ENCODE data around the gene GSTA2. TPM values are rescaled to one million over a fixed set of nuclear protein-coding genes. Genes with fewer than 3 reads are reported as not detected.
"Not testable (repeated sequence)": the region's sequence is repeated elsewhere in the genome, so short reads cannot be mapped to it uniquely, and the experiment has no call there.

Gene GSTA2
- total RNA-seq, 1 donor from 2014 or later = not detected

DNA sequence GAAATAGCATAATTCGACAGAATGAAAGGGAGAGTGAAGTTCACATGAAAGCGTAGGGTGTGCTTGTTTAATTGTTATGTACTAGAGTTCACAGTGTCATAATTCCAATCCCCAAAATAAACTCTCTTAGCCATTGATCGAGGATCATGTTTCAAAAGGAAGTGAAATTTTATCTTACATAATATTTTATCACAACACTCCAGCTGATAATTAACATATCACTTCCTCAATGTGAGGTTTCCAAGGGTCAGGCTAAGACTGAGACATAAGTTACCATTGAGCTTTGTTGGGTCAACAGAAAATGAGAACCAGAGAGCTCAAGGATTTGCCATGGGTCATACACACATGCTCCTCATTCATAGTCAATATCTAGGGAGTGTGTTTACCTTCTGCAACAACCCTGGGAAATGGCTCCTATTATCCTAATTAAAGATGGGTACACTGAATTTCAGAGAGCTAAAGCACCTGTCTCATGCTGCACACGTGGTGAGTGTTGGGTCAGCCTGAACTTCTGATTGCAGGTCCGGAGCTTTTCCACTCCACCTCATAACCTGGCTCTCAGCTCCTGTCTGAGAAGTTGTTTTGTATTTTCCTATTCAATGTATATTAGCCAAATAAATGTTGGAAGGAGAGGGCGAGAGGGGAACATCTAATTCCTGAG lies 3.0 kb downstream of the GSTA2 start:
- intact Hi-C loops (cut with micrococcal nuclease) = no loop called here

- intact Hi-C loops (cut with micrococcal nuclease) = no loop called here
Observed at GRCh38 chr6:52759085-52759484, 4.2 kb downstream of the GSTA2 start.

DNA sequence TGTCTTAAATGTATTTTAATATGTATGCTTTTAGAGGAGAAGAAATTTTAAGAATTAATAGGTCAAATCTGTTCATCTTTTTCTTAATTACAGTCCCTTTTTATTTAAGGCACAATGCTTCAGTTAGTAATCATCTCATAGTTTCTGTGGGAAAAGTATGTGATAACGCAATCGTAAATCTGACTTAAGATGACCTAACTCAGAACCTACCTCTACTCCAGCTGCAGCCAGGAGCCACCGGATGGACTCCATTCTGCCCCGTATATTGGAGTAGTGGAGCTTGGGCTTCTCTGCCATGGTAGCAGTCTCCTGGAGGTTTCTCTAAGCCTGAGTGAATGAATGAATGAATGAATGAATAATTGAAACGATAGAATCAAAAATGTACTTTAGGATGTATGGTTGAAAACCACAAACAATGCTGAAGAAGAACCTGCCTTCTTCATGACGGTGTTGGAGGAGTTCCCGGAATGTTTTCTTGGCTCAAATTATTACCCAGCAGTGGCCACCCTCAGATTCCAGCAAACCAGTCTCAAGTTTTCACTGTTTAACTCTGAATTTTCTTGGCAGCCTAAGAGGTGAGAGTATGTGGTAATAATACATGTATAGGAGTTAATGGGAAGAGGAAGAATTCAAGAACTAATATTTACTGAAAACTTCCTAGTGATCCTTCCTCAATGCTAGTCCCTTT lies 5.5 kb downstream of the GSTA2 start:
- intact Hi-C loops (cut with micrococcal nuclease) = not testable (repeated sequence)

- intact Hi-C loops (cut with micrococcal nuclease) = no loop called here
Observed at GRCh38 chr6:52754443-52754842, 8.8 kb downstream of the GSTA2 start.

- intact Hi-C loops (cut with micrococcal nuclease) = not testable (repeated sequence)
Observed at GRCh38 chr6:52753137-52753536, 10.1 kb downstream of the GSTA2 start.

- intact Hi-C loops (cut with micrococcal nuclease) = no loop called here
Observed at GRCh38 chr6:52752310-52752709, 11.0 kb downstream of the GSTA2 start.

- intact Hi-C loops (cut with micrococcal nuclease) = no loop called here
Observed at GRCh38 chr6:52749556-52750152, 13.6 kb downstream of the GSTA2 start.

- intact Hi-C loops (cut with micrococcal nuclease) = not testable (repeated sequence)
Observed at GRCh38 chr6:52747301-52747700, 16.0 kb downstream of the GSTA2 start.

DNA sequence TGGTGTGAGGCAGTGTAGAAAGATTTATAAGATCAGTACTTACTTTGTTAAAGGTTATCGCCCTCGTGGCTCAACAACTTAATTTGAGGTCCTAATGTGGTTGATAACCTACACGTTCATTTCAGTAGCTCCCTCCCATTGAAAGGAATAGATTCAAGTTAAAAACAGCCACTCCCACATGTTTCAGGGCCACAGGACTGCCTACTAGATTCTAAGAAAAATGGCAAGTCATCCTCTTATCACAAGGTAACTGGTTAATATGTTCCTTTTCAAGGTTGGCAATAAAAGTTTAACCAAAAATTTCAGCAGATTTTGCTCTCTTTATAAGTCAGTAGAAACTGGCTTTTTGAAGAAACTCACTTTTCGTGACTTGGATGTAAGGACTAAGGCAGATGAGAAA lies 17.1 kb downstream of the GSTA2 start:
- intact Hi-C loops (cut with micrococcal nuclease) = no loop called here

- intact Hi-C loops (cut with micrococcal nuclease) = no loop called here
Observed at GRCh38 chr6:52745764-52746201, 17.5 kb downstream of the GSTA2 start.

DNA sequence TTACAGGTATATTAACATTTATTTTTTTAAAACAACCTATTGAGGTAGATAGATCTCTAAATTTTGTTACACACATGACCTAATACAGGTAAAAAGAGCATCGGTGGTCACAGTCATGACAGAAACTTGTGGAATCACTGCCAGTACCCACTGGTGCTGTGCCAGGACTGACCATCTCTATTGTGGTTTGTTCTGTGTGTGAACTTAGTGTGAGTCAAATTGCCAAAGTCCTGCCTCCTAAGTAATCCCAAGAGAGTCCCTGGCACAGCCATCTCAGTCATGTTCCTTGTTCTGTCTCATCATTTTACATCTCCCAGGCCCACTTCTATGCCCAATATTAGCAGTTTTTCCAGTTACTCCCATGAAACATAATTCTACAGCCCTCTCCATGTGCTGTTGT lies 21.4 kb downstream of the GSTA2 start:
- intact Hi-C loops (cut with micrococcal nuclease) = no loop called here

- intact Hi-C loops (cut with micrococcal nuclease) = no loop called here
Observed at GRCh38 chr6:52739627-52740026, 23.6 kb downstream of the GSTA2 start.

DNA sequence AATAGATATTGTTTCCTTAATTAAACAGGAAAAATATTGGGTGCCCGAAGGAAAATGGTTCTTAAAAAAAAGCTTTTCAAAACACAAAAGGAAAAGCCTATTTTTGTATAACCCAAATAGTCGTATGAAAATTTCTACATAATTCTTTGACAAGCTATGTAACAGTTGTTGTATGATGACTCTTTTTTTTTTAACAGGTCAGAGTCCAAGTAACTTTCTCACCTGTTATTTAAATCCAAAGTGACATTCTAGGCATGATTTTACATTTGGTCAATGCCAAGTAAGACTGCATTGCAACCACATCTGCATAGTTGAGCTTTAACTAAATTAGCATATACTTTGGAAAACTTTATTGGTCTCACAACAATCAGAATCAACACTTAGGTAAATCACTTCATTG lies 24.1 kb downstream of the GSTA2 start:
- intact Hi-C loops (cut with micrococcal nuclease) = no loop called here

DNA sequence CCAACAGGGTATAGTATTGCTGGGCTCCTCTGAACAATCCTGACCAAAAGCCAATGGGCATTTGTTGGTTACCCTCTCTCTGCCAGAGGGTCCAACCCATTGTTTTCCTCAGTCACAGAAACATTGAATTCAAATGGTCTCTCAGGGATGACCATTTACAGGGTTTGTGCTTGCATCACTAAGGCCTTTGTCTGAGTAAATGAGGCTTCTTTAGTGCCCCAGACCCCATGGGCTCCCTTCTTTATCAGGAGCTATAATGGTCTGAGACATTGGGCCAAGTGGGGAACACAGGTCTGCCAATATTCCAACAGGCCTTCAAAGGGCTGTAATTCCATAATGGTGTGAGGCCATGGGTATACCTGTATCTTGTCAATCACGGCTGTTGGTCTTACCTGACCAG lies 27.1 kb downstream of the GSTA2 start:
- intact Hi-C loops (cut with micrococcal nuclease) = no loop called here

GRCh38 chr6:52735071-52735470 lies 28.2 kb downstream of the GSTA2 start:
- intact Hi-C loops (cut with micrococcal nuclease) = no loop called here

- intact Hi-C loops (cut with micrococcal nuclease) = no loop called here
Observed at GRCh38 chr6:52734072-52734471, 29.2 kb downstream of the GSTA2 start.

- intact Hi-C loops (cut with micrococcal nuclease) = no loop called here
Observed at GRCh38 chr6:52733172-52733571, 30.1 kb downstream of the GSTA2 start.

GRCh38 chr6:52731719-52732118 lies 31.6 kb downstream of the GSTA2 start:
- intact Hi-C loops (cut with micrococcal nuclease) = no loop called here

DNA sequence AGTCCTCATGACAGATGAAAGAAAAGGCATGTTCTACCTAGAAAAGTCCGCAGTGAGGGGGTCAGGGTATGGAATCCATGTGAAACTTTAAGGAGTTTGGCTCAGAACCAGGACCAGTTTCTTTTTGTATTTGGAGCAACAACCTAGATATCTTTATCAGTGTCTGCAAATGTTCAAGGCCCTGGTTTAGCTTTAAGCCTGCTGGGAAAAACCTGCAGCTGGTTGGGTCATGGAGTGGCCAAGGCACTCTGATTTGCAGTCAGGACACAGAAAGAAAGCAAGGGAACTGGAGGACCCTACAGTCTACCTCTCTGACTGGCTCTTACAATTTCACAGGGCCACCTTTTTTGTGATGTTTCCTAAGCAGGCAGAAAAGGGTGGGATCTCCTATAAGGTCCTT lies 33.7 kb downstream of the GSTA2 start:
- intact Hi-C loops (cut with micrococcal nuclease) = no loop called here

DNA sequence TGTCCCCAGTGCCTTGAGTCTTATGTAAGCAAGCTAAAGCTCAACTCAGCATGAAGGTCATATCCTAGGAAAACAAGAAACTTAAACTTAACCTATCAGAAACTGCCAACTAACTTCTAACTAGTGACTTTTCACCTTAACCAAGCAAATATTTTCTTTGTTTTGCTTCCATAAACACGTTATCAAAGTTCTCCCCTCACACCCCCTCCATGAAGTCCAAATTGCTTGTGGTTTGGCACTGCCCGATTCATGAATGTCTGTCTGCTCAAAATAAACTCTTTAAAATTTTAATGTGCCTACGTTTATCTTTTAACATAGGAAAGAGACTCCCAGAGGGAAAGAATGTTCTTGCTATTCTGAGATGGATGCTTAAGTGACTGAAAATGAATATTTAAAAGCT lies 34.9 kb downstream of the GSTA2 start:
- intact Hi-C loops (cut with micrococcal nuclease) = no loop called here

DNA sequence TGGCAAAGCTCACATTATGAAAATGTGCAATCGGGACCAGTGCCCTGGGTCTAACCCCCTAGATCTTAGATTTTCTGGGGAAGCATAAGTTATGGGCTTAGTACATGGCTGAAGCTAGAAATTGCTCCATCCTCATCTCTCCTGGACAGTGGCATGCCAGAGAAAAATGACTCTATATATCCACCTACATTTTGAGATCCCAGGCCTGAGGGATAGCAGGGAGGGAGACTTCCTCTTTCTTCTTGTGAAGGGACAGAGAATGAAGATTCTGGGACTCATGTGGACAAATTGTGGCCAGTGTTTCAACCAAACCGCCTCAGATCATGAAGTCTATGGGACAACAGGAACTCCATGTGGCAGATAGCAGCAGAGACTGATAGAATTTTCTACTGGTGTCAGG lies 35.4 kb downstream of the GSTA2 start:
- intact Hi-C loops (cut with micrococcal nuclease) = no loop called here

GRCh38 chr6:52726741-52727535 lies 36.3 kb downstream of the GSTA2 start:
- intact Hi-C loops (cut with micrococcal nuclease) = no loop called here

Measured in T-helper 1 cell treated with Interleukin-12 subunit alpha and Interleukin-12 subunit beta and Interleukin-4 antibody, amounts not matched to agents 30 ng/mL and 1 ng/mL, for 36 hours (primary cell).